Upper lobe of right lung (tissue), 1 donor: ENCODE results near the gene SLC12A9. TPM values are rescaled to one million over a fixed set of nuclear protein-coding genes. Genes with fewer than 3 reads are reported as not detected.
A peak's percentile ranks its signal among the peaks of the same experiment; 100 is the strongest.

Source experiments
- ATAC-seq: fragments of 200-7000 bp; cut with Tn5 transposase; one replicate; pipeline ENCODE4 v1.9.1; 2020; ENCODE audit warnings: mild to moderate bottlenecking, moderate library complexity
- DNase-seq: peaks from one replicate; pipeline ENCODE4 v3.0.0-alpha.2; 2020
- H3K27ac ChIP-seq: fragments of 200-600 bp; one replicate; pipeline ENCODE4 v1.8.0; 2022
- H3K27me3 ChIP-seq: fragments of 200-600 bp; one replicate; pipeline ENCODE4 v1.8.0; 2022; ENCODE audit warnings: mild to moderate bottlenecking
- H3K36me3 ChIP-seq: fragments of 200-600 bp; one replicate; pipeline ENCODE4 v1.8.0; 2022
- H3K4me1 ChIP-seq: fragments of 200-600 bp; one replicate; pipeline ENCODE4 v1.8.0; 2022
- H3K4me3 ChIP-seq: fragments of 200-600 bp; one replicate; pipeline ENCODE4 v1.8.0; 2022; ENCODE audit warnings: mild to moderate bottlenecking
- H3K9me3 ChIP-seq: fragments of 200-600 bp; one replicate; pipeline ENCODE4 v1.8.0; 2022
- CTCF ChIP-seq: fragments of 200-600 bp; IDR thresholded peaks from one replicate; pipeline ENCODE4 v1.8.0; 2022; ENCODE audit warnings: antibody characterized with exemption
- intact Hi-C: fragments of 100-400 bp; cut with DNase I; formaldehyde crosslinking; loops from one replicate; pipeline ENCODE4 v1.11.0; 2022
- total RNA-seq: library from RNA; stranded (reverse); fragmentation: NEBNext Ultra II Directional; extraction: Animal tissue kit (Norgen Biotek cat#: 25700); gene quantifications from one replicate; pipeline ENCODE4 v1.2.1, GENCODE V29; 2021
- donor health status: DM: no; HTN: yes; CAD: no; lungs with severe emphysema.

The SLC12A9 gene
- total RNA-seq, 1 donor from 2014 or later, result 39.2 TPM

DNA sequence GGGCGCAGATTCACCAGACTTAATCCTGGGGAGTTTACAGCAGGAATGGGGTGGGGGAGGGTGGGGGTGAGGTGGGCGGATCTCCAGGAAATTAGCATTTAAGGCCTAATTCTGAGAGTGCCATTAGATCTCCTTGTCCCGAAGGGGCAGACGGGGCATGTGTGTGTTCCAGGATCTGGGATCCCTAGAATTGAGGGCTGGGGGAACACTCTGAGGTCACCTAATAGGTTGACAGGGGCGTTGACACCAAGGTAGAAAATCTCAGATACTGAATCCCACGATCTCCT, 15.8 kb upstream of the SLC12A9 start:
- Histone ChIP-seq H3K27me3 (no peaks in the 10 kb centered on the region), H3K9me3 (no peaks in the 10 kb centered on the region), H3K36me3 (no peaks in the 10 kb centered on the region), H3K4me1 (peaks cover 4% of the 10 kb centered on the region), H3K27ac (peak overlapping the region; percentile 82), H3K4me3 (peak overlapping the region; percentile 52)
- intact Hi-C loops, result no loop called here
- no peak for DNase-seq
- no peak for ATAC-seq
- no peak for TF ChIP-seq CTCF

DNA sequence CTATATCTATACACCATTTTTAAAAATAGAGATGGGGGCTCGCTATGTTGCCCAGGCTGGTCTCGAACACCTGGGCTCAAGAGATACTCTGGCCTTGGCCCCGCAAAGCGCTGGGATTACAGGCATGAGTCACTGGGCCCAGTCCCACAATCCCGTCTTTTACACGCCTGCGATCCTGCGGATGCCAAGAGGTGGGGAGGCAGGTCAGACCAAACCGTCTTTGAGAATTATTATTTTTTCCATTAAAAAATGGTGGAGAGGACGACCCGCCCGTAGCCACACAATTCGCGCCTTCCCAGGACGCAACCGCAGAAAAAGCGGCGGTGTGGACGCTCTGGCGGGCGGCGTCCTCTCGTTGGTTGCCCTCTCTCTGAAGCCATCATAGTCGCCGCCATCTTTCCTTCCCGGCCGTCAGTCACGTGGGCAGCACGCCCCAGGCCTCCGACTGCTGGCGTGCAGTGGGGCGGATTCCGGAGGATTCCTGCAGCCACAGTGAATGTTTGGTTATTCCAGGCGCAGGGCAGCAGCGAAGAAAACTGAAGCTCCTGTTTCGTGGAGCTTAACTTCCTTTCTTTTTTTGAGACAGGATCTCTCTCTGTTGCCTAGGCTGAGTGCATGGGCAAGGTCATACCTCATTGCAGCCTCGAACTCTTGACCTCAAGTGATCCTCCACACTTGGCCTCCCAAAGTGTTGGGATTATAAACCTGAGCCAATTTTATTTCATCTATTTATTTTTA, 15.2 kb upstream of the SLC12A9 start:
- intact Hi-C loops, result no loop called here
- H3K27ac ChIP-seq, result peak overlapping the region; percentile 82
- H3K27me3 ChIP-seq, result no peaks in the 10 kb centered on the region
- peaks cover 4% of the 10 kb centered on the region for H3K4me1 ChIP-seq
- H3K9me3 ChIP-seq, result no peaks in the 10 kb centered on the region
- H3K4me3 ChIP-seq, result peak overlapping the region; percentile 52
- DNase-seq (peak; percentile 95), ATAC-seq (peak; percentile 96)
- TF ChIP-seq CTCF, result no peak
- no peaks in the 10 kb centered on the region for H3K36me3 ChIP-seq

DNA sequence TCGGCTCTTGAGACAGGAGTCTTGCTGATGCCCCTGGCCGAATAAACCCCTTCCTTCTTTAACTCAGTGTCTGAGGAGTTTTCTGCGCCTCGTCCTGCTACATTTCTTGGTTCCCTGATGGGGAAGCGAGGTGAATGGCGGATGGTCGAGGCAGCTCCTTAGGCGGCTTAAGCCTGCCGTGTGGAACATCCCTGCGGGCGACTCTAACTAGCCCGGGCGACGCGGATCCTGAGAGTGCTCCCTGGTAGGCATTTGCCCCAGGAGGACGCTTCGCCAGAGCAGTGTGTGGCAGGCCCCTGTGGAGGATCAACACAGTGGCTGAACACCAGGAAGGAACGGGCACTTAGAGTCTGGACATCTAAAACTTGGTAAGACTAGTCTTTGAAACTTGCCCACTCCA, 13.2 kb upstream of the SLC12A9 start:
- intact Hi-C loops, result no loop called here
- Histone ChIP-seq H3K36me3 (no peaks in the 10 kb centered on the region), H3K4me3 (no peak overlapping the region), H3K27ac (no peak overlapping the region), H3K9me3 (no peaks in the 10 kb centered on the region), H3K4me1 (peaks cover 4% of the 10 kb centered on the region), H3K27me3 (no peaks in the 10 kb centered on the region)
- TF ChIP-seq CTCF, result no peak
- no peak for DNase-seq
- no peak for ATAC-seq

DNA sequence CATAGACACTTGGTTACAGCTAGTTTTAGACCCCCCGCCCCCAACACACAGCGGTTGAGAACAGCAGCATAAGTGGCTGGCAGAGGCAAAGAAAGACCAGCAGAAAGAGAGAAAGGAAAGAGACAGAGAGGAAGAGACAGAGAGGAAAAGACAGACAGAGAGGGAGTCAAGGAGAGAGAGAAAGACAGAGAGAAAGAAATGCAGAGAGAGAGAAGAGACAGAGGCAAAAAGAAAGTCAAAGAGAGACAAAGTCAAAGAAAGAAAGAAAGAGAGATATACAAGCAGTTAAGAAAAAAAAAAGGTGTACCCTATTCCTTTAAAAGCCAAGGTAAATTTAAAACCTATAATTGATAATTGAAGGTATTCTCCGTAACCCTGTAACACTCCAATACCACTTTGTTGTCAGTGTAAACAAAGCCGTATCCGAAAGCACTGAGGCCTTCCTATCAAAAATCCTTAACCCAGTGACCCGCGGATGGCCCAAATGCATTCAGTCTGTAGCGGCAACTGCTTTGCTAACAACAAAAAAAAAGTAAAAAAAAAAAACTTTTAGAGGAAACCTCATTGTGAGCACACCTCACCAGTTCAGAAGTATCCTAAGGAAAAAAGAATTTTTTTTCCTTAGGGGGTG, 11.9 kb upstream of the SLC12A9 start:
- Histone ChIP-seq H3K4me3 (no peak overlapping the region), H3K36me3 (no peaks in the 10 kb centered on the region), H3K27ac (no peak overlapping the region), H3K9me3 (no peaks in the 10 kb centered on the region), H3K27me3 (no peaks in the 10 kb centered on the region), H3K4me1 (peaks cover 4% of the 10 kb centered on the region)
- ATAC-seq, result no peak
- TF ChIP-seq CTCF, result no peak
- DNase-seq, result no peak
- intact Hi-C loops, result no loop called here

DNA sequence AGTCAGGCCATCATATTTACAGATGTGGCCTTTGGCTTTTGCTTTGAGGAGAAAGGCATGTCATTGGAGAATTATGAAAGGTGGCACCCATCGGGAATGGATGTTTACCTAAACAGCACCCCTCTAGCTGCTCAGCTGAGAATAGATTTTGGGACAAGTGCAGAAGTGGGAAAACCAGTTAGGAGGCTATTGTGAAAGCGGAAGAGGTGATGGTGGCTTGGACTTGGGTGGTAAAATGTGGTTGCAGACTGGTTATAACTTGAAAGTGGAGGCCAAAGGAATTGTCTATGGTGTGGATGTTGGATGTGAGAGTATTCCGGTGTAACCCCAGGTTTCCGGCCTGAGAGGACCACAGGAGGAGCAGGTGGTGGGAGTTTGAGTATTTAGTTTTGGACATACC, 5.2 kb upstream of the SLC12A9 start:
- no peak overlapping the region for H3K4me3 ChIP-seq
- no peaks in the 10 kb centered on the region for H3K36me3 ChIP-seq
- no peaks in the 10 kb centered on the region for H3K27me3 ChIP-seq
- TF ChIP-seq CTCF, result no peak
- ATAC-seq (no peak), DNase-seq (no peak)
- no peak overlapping the region for H3K27ac ChIP-seq
- no peaks in the 10 kb centered on the region for H3K9me3 ChIP-seq
- no peaks in the 10 kb centered on the region for H3K4me1 ChIP-seq
- intact Hi-C loops, result no loop called here
